Activated CD8-positive, alpha-beta memory T cell treated with anti-CD3 and anti-CD28 coated beads for 36 hours (primary cell): ENCODE results near the gene ABLIM2. TPM values are rescaled to one million over a fixed set of nuclear protein-coding genes. Genes with fewer than 3 reads are reported as not detected.

Experiments
- CTCF ChIA-PET: fragments of 350-600 bp; sonication (Branson Sonifier 250); formaldehyde crosslinking; loops from one replicate; lab custom pipeline; 2021; ENCODE audit warnings: antibody characterized with exemption; lab: Charles Lee
- POLR2A ChIA-PET: fragments of 350-600 bp; sonication (Branson Sonifier 250); formaldehyde crosslinking; loops from one replicate; lab custom pipeline; 2021; ENCODE audit warnings: antibody characterized with exemption; lab: Charles Lee
- total RNA-seq, 2 experiments: library from RNA; stranded (reverse); gene quantifications; one replicate each; pipeline ENCODE4 v1.2.3, GENCODE V29; 2021

ABLIM2 gene
- total RNA-seq, 2 experiments from 2014 or later = 0.32 to 0.63 TPM

DNA sequence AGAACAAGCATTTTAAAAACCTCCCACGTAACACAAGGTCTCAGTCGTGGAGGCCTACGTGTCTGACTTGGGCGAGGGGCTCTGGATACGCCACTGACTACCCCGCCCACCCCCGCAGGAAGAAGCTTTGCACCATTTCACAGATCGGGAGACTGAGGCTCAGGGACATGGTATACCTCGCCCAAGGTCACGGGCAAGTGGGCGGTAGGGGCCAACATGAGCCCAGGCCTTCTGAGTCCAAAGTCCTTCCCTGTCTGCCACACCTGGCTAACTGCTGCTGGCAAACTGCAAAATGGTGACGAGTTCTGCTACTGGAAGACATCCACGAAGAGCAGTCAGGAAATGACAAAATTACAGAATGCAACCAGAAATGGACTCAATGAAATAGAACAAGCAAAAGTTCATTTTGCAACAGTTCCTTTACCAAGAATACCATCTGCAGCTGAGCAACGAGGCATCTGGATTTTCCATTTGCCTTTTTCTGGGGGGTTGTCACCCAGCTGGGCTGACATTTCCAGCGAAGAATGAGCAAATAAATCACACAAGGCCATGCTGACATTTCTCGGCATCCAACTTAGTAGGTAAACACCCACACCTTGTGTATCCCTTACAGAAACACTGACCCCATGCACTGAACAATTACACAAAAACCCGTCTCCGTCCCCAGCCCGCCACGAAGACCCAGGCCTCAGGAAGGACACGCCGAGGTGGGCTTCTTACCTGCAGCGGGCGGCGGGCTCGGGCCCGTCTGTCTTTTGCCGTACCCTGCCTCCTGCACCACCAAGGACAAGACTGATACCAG is 148.7 kb downstream of the ABLIM2 start:
- ChIA-PET CTCF (no interaction called here), POLR2A (no interaction called here)

DNA sequence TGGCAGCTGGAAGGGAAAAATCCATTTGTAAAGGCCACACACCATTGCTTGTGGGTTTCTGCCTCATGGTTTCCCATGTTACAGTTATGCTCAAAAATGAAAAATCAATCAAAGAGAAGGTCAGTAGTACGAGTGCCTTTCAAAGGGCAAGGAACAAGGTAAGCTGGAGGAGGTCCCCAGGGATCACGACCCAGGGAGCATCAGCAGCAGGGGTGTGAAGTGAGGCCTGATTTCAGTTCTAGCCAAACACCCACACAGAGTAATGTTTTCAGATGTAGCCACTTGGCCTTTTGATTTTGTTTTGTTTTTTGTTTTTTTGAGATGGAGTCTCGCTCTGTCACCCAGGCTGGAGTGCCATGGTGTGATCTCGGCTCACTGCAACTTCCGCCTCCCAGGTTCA is 149.5 kb downstream of the ABLIM2 start:
- ChIA-PET CTCF (no interaction called here), POLR2A (no interaction called here)

DNA sequence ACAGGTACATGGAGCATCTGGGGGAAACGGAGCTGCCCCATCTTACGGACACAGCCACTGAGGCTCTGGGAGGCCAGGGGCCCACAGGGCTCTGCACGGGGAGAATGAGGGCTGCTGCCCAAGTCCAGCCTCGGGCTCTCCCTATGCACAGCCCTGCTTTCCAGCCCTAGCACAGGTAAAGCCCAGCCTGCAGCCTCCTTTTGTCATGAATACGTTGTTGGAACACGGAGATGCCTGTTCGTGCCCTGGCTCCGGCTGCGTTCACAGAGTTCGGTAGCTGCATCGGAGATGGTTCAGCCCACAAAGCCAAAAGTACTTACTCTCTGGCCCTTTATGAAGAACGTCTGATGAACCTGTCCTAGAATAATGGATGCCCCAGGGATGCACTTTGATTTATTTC is 150.2 kb downstream of the ABLIM2 start:
- CTCF ChIA-PET = no interaction called here
- POLR2A ChIA-PET = no interaction called here

DNA sequence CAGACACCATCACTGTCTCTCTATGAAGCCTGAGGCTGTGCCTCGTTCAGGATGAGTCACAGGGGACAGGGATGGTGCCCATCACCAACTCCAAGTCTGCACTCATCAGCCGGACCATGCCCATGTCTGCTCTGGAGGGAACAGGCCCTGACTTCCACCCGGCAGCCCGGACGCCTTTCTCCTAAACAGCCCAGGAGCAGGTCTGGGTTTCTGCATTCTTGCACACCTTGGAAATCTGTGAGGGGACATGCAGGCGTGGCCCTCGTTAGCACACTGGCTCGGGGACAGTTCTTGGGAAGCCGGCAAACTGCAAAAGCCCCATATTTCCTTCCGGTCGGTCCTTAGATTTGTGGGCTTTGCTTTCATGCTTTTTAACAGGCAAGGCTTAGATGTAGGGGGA is 151.0 kb downstream of the ABLIM2 start:
- ChIA-PET POLR2A (no interaction called here), CTCF (no interaction called here)

DNA sequence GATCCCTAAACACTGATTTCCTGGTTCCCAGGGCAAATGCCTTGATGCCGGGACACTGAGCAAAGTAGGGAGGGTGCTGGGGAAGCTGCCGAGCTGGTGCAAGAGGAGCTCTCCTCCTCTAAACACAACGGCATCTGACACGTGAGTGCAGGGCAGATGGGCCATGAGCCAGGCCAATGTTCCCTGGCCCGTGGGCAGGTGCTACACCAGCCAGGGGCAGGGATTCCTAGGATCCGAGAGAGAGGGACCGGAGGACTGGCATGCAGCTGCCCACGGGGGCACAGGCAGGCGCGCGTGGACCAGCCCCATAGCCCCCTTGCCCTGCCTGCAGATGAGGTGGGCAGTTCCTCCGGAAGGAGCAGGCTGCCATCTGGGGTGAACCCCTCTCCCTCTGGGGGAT is 152.1 kb downstream of the ABLIM2 start:
- ChIA-PET POLR2A (no interaction called here), CTCF (no interaction called here)

DNA sequence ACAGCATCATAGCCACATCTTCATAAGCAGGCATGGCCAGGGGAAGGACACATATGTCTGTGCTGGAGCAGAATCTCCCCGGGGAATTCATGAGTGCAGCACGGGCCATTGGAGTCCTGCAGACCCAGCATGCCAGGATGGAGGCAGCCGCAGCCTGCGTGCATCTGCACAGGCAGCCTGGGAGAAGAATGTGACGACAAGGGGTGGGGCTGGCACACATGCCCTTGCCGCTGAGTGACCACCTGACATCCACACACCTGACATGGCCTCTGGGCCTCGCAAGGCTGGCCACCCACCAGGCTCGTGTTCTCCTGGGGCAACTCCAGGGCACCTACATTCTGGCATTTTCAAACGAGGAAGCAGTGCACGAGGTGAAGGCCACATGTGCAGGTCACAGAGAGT is 152.8 kb downstream of the ABLIM2 start:
- CTCF ChIA-PET = no interaction called here

DNA sequence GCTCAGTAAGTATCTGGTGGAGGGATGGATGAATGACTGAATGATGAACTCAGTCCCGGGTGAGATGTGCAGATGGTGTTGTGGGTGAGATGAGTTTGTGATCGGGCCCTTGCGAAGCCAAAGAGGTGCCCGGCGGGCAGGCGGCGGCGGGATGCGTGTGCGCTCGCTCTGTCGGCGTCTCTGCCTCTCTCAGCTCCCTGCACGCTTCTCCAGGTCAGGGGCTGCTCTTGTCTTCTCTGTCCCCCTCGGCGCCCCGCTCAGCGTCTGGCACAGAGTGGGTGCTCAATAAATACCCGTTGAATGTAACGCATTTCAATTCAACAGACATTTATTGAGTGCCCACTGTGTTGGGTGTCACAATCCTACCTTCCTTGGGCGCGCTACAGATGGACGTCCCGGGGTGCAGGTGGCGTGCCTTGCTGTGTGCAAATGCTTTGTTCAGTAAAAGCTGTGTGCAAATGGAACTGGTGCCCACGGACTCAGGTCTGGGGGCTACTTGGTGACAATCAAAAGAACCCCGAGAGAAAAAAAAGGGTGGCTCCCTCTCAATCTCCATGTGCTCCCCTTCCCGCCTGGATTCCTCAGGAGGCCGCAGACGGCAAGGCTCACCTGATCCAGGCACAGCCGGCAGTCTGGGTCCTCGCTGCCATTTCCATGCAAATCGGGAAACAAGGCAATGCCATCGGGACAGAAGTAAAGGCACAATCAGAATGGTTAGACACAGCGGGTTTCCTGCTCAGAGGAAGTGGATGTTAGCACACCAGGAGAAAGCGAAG is 153.4 kb downstream of the ABLIM2 start:
- CTCF ChIA-PET = no interaction called here
- POLR2A ChIA-PET = no interaction called here

More for the DNA sequence above, 152.8 kb downstream of the ABLIM2 start:
- POLR2A ChIA-PET = no interaction called here

DNA sequence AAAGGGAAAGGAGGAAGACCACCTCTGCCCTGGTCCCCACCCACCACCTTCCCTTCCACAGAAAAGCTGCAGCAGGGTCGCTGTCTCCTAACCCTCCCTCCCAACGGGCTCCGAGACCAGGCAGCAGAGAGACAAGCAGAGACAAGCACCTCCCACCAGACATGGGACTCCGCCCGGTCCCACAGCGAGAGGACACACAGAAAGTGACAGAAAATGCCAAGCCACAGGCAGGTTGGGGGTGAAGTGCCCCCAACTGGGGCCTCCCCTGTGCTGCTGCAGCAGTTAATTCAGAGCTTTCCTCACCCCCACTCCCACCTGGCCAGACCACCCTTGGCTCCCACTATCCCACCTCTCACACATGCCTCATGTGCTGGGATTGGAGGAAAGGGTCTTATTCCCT is 154.5 kb downstream of the ABLIM2 start:
- ChIA-PET POLR2A (no interaction called here), CTCF (interaction anchor here (0.7 kb wide), 2 partner anchors 22 to 851 kb away, joined by 3 to 4 read pairs; no protein-coding TSS in a partner anchor)

DNA sequence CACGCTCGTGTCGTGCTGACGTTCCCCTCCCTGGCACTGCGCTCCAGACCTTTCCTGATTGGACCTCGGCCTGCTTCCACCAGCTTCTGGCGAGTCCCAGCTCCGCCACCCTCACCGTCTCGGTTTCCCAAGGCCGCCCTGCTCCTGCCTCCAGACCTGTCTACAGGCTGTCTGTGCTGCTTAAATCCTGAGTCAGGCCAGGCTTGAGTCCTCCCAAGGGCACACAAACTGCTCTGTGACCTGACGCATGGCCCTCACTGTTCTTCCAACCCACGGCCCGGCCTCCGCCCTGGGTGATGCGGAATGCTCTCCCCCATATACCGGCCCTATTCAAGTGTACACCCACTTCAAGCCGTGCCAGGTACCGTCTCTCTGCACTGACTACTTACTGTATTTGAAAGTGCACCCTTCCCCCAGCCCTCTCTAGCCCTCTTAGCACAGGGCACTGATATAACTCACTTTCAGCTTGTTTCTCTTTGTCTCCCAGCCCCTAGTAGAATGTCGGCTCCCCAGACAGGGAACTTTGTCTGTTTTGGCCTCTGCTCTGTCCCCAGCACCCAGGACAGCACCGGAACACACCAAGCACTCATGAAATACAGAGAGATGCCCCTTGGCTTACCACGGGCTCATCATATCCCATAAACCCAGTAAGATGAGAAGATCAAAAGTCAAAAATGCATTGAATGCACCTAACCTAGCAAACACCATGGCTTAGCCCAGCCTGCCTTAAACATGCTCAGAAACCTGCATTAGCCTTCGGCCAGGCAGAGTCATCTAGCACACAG is 155.9 kb downstream of the ABLIM2 start:
- POLR2A ChIA-PET = no interaction called here
- CTCF ChIA-PET = no interaction called here

DNA sequence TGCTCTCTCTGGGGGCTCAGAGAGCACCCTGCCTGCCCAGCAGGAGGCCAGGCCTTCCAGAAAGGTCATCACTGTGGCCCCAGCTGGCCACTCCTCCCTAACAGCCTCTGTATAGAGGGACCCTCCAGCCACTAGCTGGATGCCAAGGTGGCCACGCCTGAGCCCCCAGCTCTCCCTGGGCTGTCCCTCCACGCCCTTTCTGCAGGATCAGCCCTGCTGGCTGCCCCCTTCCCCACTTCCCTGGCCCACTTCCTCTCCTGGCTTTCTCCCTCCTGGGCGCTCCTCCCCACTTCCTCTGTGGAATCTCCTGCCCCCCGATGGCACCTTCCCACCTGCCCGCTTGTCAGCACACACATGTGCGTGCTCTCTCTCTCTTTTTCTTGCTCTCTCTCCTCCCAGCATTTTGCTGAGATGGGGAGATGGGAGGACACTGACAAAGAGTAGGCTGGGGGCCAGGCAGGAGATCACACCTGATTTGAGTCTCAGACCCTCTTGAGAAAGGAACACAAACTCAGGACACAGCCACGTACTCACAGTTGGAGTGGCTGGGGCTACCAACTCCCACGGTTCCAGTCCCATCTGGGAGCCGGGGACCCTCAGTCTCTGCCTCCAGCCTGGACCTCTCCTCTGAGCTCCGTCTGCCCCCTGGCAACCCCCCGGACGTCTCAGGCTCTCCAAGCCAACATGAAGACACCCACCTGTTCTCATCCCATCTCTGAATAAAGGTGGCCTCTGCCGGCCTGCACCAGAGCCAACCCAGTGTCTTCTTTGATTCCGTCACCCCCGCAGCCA is 156.9 kb downstream of the ABLIM2 start:
- ChIA-PET CTCF (no interaction called here), POLR2A (no interaction called here)

DNA sequence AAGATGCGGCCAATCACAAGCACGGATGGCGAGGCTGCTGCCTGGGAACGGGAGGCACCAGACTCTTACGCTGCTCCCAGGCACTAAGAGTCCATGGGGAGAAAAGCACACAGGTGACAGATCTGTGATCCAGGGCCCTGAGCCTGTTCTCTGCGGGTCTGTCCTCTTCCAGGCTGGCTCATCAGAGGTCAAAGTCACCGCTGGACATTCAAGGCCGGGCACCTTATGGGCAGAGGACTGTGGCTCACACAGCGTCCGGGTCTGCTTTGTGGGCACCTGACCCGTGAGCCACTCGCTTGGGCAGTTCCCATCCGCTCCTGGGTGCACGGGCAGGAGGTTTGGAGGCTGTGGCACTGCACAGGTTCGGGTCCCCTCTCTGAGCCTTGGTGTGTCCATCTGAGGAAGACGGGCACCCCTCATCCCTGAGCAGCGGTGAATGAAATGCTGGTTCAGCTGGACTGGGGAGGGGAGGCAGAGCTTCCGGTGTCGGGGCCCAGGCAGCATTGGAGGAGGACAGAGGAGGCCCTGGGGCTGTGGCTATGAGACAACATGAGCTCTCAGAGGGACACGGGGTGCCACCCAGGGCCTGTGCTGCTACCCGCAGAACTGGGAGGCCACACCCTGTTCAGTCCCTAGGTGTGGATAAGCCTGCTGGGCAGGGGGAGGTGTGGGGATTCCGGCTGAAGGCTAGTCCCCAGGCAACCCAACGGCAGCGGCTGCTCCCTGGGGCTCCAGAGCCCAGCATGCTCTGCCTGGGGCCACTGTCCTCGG is 157.7 kb downstream of the ABLIM2 start:
- CTCF ChIA-PET = no interaction called here
- POLR2A ChIA-PET = no interaction called here

DNA sequence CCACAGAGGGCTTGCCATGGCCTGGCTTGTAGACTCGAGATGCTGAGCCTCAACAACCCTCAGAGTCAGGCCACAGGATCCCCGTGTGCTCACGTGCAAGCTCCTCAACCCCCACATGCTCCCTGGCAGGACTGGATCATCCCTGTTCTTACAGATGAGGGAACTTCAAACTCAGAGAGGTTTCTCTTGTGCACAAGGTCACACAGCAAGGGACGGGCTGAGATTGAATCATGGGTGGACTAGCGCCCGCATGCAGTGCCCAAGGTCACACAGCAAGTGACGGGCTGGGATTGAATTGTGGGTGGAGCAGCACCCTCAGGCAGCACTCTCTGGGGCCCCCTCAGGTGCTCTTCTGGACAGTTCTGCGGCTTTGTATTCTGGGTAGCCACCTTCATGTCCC is 158.4 kb downstream of the ABLIM2 start:
- ChIA-PET CTCF (no interaction called here), POLR2A (no interaction called here)

DNA sequence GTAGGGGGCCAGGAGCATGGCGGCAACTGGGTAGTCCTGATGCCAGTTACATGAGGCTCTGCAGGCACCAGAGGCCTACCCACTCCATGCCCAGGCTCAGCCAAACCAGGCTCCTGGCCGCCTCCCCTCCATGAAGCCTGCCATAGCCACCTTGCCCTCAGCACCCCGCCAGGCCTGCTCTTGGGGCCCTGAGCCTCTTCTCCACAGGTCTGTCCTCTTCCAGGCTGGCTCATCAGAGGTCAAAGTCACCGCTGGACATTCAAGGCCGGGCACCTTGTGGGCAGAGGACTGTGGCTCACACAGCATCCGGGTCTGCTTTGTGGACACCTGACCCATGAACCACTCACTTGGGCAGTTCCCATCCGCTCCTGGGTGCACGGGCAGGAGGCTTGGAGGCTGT is 158.9 kb downstream of the ABLIM2 start:
- ChIA-PET CTCF (no interaction called here), POLR2A (no interaction called here)

DNA sequence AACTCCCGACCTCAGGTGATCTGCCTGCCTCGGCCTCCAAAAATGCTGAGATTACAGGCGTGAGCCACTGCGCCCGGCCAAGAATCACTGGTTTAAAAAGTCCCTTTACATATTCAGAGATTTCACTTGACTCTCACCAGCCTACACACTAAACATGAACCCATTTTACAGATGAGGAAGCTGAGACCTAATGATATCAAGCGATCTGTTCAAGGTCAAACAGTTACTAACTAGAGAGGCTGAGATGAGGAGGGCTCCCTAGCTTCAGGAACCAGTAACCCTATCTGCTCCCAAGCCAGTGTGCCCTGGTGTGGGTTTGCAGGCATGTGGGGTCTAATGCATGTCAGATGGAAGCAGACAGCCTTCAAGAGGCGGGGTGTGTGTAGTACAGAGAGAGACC is 159.3 kb downstream of the ABLIM2 start:
- ChIA-PET CTCF (no interaction called here), POLR2A (no interaction called here)

DNA sequence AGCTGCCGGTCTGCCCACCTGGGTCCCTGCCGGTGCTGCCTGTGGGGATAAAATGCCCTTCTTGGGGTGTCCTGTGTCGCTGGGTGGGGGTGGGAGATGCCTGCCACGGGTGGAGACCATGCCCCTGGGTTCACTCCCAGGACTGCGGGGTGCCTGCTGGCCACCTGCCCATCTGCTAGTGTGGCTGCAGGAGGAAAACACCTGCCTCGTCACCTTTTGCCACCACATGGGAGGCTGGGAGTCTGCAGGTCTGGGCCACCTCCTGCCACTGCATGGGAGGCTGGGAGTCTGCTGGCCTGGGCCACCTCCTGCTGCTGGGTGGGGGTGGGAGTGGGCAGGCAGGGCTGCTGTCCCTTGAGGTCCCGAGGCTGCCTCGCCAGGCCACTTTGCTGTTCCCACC is 160.2 kb downstream of the ABLIM2 start:
- POLR2A ChIA-PET = no interaction called here

DNA sequence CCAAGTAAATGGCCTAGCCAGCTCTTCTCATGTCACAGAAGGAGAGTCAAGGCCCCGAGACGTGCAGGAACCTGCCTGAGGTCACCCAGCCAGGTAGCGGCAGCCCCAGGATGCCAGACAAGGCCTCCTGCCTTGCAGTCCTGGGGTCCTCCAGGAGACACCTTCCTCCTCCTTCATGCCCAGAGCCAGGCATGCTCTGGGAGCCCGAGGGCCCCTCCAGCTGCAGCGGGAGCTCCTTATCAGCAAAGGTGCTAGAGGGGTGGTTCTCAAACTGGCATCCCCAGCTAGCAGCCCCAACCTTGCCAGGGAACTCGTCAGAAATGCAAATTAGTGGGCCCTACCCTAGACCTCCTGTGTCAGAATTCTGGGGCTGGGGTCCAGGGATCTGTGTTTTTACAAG is 162.7 kb downstream of the ABLIM2 start:
- CTCF ChIA-PET = no interaction called here
- POLR2A ChIA-PET = no interaction called here

More for the DNA sequence above, 160.2 kb downstream of the ABLIM2 start:
- CTCF ChIA-PET = no interaction called here

DNA sequence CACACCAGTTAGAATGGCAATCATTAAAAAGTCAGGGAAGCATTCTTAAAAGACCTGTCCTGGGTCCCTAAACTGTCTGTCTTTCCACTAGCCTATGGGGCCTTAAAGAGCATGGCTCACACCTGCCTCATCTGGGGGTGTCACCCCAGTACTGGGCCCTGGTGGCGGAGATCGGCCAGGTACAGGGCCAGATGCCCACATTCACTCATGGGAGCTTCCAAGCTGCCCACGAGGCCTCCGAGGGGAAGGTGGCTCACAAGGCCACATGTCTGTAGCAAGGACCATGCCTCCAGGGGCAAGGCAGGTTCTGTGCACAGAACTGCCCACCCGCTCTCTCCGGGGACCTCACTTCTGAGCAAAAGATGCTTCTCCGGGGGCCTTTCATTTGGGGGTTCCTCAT is 163.5 kb downstream of the ABLIM2 start:
- ChIA-PET POLR2A (no interaction called here), CTCF (no interaction called here)

DNA sequence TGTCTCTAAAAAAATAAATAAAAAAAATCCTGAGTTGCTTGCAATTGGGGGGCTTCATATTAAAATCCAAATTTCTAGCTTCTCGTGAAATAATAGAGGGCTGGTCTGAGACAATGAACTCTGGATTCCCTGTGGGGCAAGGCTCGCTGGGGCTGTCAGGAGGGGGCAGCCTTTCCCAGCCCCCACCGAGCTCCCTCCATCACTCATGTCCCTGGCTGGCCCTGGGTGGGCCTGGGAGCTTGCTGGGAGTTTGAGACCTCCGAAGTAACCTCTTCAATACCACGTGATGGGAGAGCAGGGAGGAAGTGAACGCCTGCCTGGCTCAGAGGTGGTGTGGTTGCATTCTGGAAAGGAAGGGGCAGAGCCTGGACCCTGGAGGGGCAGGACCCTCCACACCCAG is 164.9 kb downstream of the ABLIM2 start:
- ChIA-PET POLR2A (no interaction called here), CTCF (no interaction called here)

DNA sequence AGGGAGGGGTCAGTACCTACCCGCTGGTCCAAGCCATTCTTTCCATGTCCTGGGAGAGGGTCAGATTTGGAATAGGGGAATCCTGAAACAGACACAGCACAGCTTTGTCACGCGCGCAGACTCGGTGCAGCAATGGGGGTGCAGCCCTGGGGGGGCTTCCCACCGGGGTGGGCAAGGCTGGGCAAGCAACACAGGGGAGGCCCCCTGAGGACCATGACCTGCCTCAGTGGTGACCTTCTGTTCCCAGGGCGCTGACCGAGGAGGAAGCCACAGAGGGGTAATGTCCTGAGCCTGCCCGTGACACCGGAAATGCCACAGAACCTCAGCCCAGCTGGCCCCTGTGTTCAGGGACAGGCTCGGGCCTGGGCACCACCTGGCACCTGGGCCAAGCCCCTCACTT is 165.8 kb downstream of the ABLIM2 start:
- ChIA-PET POLR2A (no interaction called here), CTCF (no interaction called here)
